SK-N-SH treated with all-trans-retinoic acid at 6 μM for 48 hours (cell line): ENCODE measurements around the gene SLC26A2.

Experiments used
- BACH2 ChIP-seq: fragments of 250-450 bp; sonication (Bioruptor Pico); IDR thresholded peaks from 2 replicates; pipeline ENCODE4 v1.9.0; 2021; ENCODE audit warnings: mild to moderate bottlenecking, borderline replicate concordance
- CSDC2 ChIP-seq: fragments of 250-450 bp; sonication (Bioruptor Pico); IDR thresholded peaks from 2 replicates; pipeline ENCODE4 v1.5.0; 2020; ENCODE audit warnings: mild to moderate bottlenecking, moderate library complexity
- CSRNP3 ChIP-seq: fragments of 250-450 bp; sonication (Bioruptor Pico); IDR thresholded peaks from 2 replicates; pipeline ENCODE4 v1.5.1; 2021; ENCODE audit warnings: mild to moderate bottlenecking, moderate library complexity
- GLIS3 ChIP-seq: fragments of 250-450 bp; sonication (Bioruptor Pico); IDR thresholded peaks from 2 replicates; pipeline ENCODE4 v1.5.0; 2020; ENCODE audit warnings: mild to moderate bottlenecking, moderate library complexity
- OSR1 ChIP-seq: fragments of 250-450 bp; sonication (Bioruptor Pico); IDR thresholded peaks from 2 replicates; pipeline ENCODE4 v1.8.0; 2022; ENCODE audit warnings: moderate library complexity, mild to moderate bottlenecking, inconsistent platforms
- PPARA ChIP-seq: fragments of 250-450 bp; sonication (Bioruptor Pico); IDR thresholded peaks from 2 replicates; pipeline ENCODE4 v1.5.0; 2020; ENCODE audit warnings: mild to moderate bottlenecking, borderline replicate concordance
- RARB ChIP-seq: fragments of 250-450 bp; sonication (Bioruptor Pico); IDR thresholded peaks from 2 replicates; pipeline ENCODE4 v1.8.0; 2021; ENCODE audit warnings: mild to moderate bottlenecking, moderate library complexity
- TCF4 ChIP-seq: fragments of 250-450 bp; sonication (Bioruptor Pico); IDR thresholded peaks from 2 replicates; pipeline ENCODE4 v1.8.0; 2021; ENCODE audit warnings: mild to moderate bottlenecking, moderate library complexity, borderline replicate concordance
- ZFP30 ChIP-seq: fragments of 450-650 bp; formaldehyde crosslinking; IDR thresholded peaks from 2 replicates; pipeline ENCODE4 v1.5.0; 2022; ENCODE audit warnings: mild to moderate bottlenecking, moderate library complexity
- ZNF565 ChIP-seq: fragments of 450-650 bp; formaldehyde crosslinking; conservative IDR thresholded peaks from 2 replicates; pipeline ENCODE4 v1.5.0; 2020; ENCODE audit warnings: low read depth, mild to moderate bottlenecking, moderate library complexity
- ZNF8 ChIP-seq: fragments of 450-650 bp; formaldehyde crosslinking; IDR thresholded peaks from 2 replicates; pipeline ENCODE4 v1.5.0; 2020; ENCODE audit warnings: mild to moderate bottlenecking, moderate library complexity
- TF ChIP-seq, protein P1 (sequence below): fragments of 250-450 bp; sonication (Bioruptor Pico); IDR thresholded peaks from 2 replicates; pipeline ENCODE4 v1.8.0; 2020; ENCODE audit warnings: mild to moderate bottlenecking, moderate library complexity, borderline replicate concordance
- TF ChIP-seq, protein P2 (sequence below): fragments of 250-450 bp; sonication (Bioruptor Pico); IDR thresholded peaks from 2 replicates; pipeline ENCODE4 v1.5.1; 2020; ENCODE audit warnings: low read depth, mild to moderate bottlenecking, moderate library complexity
- TF ChIP-seq, protein P3 (sequence below): fragments of 250-450 bp; sonication (Bioruptor Pico); IDR thresholded peaks from 2 replicates; pipeline ENCODE4 v1.8.0; 2021; ENCODE audit warnings: low read depth, mild to moderate bottlenecking, moderate library complexity, borderline replicate concordance

- TF ChIP-seq, protein P1, sequence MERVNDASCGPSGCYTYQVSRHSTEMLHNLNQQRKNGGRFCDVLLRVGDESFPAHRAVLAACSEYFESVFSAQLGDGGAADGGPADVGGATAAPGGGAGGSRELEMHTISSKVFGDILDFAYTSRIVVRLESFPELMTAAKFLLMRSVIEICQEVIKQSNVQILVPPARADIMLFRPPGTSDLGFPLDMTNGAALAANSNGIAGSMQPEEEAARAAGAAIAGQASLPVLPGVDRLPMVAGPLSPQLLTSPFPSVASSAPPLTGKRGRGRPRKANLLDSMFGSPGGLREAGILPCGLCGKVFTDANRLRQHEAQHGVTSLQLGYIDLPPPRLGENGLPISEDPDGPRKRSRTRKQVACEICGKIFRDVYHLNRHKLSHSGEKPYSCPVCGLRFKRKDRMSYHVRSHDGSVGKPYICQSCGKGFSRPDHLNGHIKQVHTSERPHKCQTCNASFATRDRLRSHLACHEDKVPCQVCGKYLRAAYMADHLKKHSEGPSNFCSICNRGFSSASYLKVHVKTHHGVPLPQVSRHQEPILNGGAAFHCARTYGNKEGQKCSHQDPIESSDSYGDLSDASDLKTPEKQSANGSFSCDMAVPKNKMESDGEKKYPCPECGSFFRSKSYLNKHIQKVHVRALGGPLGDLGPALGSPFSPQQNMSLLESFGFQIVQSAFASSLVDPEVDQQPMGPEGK (CRISPR knock-in tag), result no peak
- no peak for TF ChIP-seq ZNF8
- no peak for TF ChIP-seq TCF4
- no peak for TF ChIP-seq ZNF565 (CRISPR knock-in tag)
- TF ChIP-seq, protein P2, sequence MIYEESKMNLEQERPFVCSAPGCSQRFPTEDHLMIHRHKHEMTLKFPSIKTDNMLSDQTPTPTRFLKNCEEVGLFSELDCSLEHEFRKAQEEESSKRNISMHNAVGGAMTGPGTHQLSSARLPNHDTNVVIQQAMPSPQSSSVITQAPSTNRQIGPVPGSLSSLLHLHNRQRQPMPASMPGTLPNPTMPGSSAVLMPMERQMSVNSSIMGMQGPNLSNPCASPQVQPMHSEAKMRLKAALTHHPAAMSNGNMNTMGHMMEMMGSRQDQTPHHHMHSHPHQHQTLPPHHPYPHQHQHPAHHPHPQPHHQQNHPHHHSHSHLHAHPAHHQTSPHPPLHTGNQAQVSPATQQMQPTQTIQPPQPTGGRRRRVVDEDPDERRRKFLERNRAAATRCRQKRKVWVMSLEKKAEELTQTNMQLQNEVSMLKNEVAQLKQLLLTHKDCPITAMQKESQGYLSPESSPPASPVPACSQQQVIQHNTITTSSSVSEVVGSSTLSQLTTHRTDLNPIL, result no peak
- TF ChIP-seq OSR1 (CRISPR knock-in tag), result no peak
- TF ChIP-seq GLIS3 (CRISPR knock-in tag), result no peak
- no peak for TF ChIP-seq CSRNP3 (CRISPR knock-in tag)
- no peak for TF ChIP-seq PPARA
- no peak for TF ChIP-seq BACH2
- no peak for TF ChIP-seq RARB
- no peak for TF ChIP-seq CSDC2 (CRISPR knock-in tag)
- no peak for TF ChIP-seq ZFP30 (CRISPR knock-in tag)
- TF ChIP-seq, protein P3, sequence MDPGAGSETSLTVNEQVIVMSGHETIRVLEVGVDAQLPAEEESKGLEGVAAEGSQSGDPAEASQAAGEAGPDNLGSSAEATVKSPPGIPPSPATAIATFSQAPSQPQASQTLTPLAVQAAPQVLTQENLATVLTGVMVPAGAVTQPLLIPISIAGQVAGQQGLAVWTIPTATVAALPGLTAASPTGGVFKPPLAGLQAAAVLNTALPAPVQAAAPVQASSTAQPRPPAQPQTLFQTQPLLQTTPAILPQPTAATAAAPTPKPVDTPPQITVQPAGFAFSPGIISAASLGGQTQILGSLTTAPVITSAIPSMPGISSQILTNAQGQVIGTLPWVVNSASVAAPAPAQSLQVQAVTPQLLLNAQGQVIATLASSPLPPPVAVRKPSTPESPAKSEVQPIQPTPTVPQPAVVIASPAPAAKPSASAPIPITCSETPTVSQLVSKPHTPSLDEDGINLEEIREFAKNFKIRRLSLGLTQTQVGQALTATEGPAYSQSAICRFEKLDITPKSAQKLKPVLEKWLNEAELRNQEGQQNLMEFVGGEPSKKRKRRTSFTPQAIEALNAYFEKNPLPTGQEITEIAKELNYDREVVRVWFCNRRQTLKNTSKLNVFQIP, result no peak
These were observed 2.7 kb upstream of the SLC26A2 start for GRCh38 chr5:149957855-149958254.
